OCI-LY3 (cell line): ENCODE measurements around the gene KCNMA1.

Source experiments
- EZH2phosphoT487 ChIP-seq: fragments of 200-600 bp; shearing (Covaris generic); IDR thresholded peaks from 2 replicates; pipeline ENCODE4 v1.6.1; 2018; ENCODE audit warnings: antibody characterized with exemption, mixed run types, low read depth
- TF ChIP-seq, protein P1 (sequence below): fragments of 200-600, 300-600 bp; sonication (generic); IDR thresholded peaks from 2 replicates; pipeline ENCODE4 v1.5.1; 2014; ENCODE audit warnings: antibody characterized with exemption, low read length, low read depth

DNA sequence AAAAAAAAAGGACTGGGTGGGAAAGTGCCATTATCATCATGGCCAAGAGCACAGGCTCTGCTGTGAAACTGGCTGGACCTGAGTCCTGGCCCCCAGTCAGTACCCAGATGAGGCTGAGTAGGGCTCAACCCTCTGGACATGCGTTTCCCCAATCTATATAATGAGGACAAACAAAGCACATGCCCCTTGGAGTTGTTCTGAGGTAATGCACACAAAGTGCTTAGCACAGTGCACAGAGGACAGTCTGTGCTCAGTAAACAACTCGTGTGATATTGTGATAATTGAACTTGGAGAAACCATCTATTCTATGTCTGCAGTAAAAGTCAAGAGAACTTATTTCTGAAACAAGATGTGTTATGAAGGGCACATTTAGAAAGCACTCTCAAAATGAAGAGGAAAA is 138.8 kb downstream of the KCNMA1 start:
- TF ChIP-seq, protein P1, sequence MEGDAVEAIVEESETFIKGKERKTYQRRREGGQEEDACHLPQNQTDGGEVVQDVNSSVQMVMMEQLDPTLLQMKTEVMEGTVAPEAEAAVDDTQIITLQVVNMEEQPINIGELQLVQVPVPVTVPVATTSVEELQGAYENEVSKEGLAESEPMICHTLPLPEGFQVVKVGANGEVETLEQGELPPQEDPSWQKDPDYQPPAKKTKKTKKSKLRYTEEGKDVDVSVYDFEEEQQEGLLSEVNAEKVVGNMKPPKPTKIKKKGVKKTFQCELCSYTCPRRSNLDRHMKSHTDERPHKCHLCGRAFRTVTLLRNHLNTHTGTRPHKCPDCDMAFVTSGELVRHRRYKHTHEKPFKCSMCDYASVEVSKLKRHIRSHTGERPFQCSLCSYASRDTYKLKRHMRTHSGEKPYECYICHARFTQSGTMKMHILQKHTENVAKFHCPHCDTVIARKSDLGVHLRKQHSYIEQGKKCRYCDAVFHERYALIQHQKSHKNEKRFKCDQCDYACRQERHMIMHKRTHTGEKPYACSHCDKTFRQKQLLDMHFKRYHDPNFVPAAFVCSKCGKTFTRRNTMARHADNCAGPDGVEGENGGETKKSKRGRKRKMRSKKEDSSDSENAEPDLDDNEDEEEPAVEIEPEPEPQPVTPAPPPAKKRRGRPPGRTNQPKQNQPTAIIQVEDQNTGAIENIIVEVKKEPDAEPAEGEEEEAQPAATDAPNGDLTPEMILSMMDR, result no peak
- no peak for TF ChIP-seq EZH2phosphoT487
